DOHH2 (cell line): ENCODE measurements around the gene ELAVL3.
"Not testable (repeated sequence)": the region's sequence is repeated elsewhere in the genome, so short reads cannot be mapped to it uniquely, and the experiment has no call there.

ENCODE experiments used
- H3F3A ChIP-seq: fragments of 200-600 bp; sonication (generic), shearing (Covaris generic); 2 replicates; pipeline ENCODE4 v1.6.0; 2016; ENCODE audit warnings: antibody characterized with exemption, mild to moderate bottlenecking; ENCODE audit not compliant: control insufficient read depth, insufficient read depth
- H3K27ac ChIP-seq: fragments of 200-600 bp; sonication (generic); 2 replicates; pipeline ENCODE4 v1.5.1; 2014; ENCODE audit warnings: low read depth, mild to moderate bottlenecking, low read length, moderate library complexity
- H3K27me3 ChIP-seq: fragments of 200-600 bp; sonication (generic); 2 replicates; pipeline ENCODE4 v1.6.1; 2014; ENCODE audit warnings: mild to moderate bottlenecking, low read length, mixed read lengths; ENCODE audit not compliant: control insufficient read depth
- H3K36me3 ChIP-seq: fragments of 200-600 bp; sonication (generic); 2 replicates; pipeline ENCODE4 v1.6.1; 2014; ENCODE audit warnings: mild to moderate bottlenecking, low read length, moderate library complexity, mixed read lengths; ENCODE audit not compliant: control insufficient read depth
- H3K4me1 ChIP-seq: fragments of 200-600 bp; sonication (generic); 2 replicates; pipeline ENCODE4 v1.6.1; 2014; ENCODE audit warnings: mild to moderate bottlenecking, low read length, mixed read lengths; ENCODE audit not compliant: control insufficient read depth
- H3K4me2 ChIP-seq: fragments of 200-600 bp; sonication (generic); 2 replicates; pipeline ENCODE4 v1.6.0; 2014; ENCODE audit warnings: mild to moderate bottlenecking, low read length, moderate library complexity
- H3K4me3 ChIP-seq: fragments of 200-600 bp; sonication (generic); 2 replicates; pipeline ENCODE4 v1.5.1; 2014; ENCODE audit warnings: mild to moderate bottlenecking, low read length, mixed read lengths
- H3K79me2 ChIP-seq: fragments of 200-600 bp; sonication (generic); 2 replicates; pipeline ENCODE4 v1.6.1; 2014; ENCODE audit warnings: mild to moderate bottlenecking, low read length, mixed read lengths; ENCODE audit not compliant: control insufficient read depth
- H3K9me2 ChIP-seq: fragments of 200-600 bp; sonication (generic); replicated peaks from 2 replicates; pipeline ENCODE4 v1.6.1; 2014; ENCODE audit warnings: mild to moderate bottlenecking, low read length, mixed read lengths; ENCODE audit not compliant: control insufficient read depth
- H3K9me3 ChIP-seq: fragments of 200-600 bp; sonication (generic); 2 replicates; pipeline ENCODE4 v1.6.1; 2014; ENCODE audit warnings: antibody characterized with exemption, low read length, mixed read lengths; ENCODE audit not compliant: control insufficient read depth, insufficient read depth
- H4K20me1 ChIP-seq: fragments of 200-600 bp; sonication (generic); 2 replicates; pipeline ENCODE4 v1.6.0; 2014; ENCODE audit warnings: low read depth, mild to moderate bottlenecking, antibody characterized with exemption, low read length, moderate library complexity; ENCODE audit not compliant: control insufficient read depth, insufficient read depth
- CTCF ChIP-seq: fragments of 200-600 bp; sonication (generic); IDR thresholded peaks from one replicate; pipeline ENCODE4 v1.5.1; 2014; ENCODE audit warnings: antibody characterized with exemption, mild to moderate bottlenecking, low read depth, low read length; ENCODE audit not compliant: poor library complexity, severe bottlenecking
- EZH2phosphoT487 ChIP-seq: fragments of 200-600 bp; sonication (generic); IDR thresholded peaks from 2 replicates; pipeline ENCODE4 v1.6.1; 2017; ENCODE audit warnings: borderline replicate concordance, mild to moderate bottlenecking, antibody characterized with exemption, low read length, moderate library complexity, mixed read lengths

ELAVL3 gene

GRCh38 chr19:11435833-11436313, 45.0 kb downstream of the ELAVL3 start:
- H3K4me2 ChIP-seq = peak overlapping the region; percentile 65
- H3K27ac ChIP-seq = peak overlapping the region; percentile 25
- no peaks in the 10 kb centered on the region for H3K9me2 ChIP-seq
- H3K27me3 ChIP-seq = no peaks in the 10 kb centered on the region
- peaks cover 20% of the 10 kb centered on the region for H3K4me1 ChIP-seq
- H4K20me1 ChIP-seq = no peaks in the 10 kb centered on the region
- TF ChIP-seq EZH2phosphoT487 (no peak), CTCF (no peak)
- no peaks in the 10 kb centered on the region for H3K9me3 ChIP-seq
- H3K36me3 ChIP-seq = peaks cover 42% of the 10 kb centered on the region
- H3K4me3 ChIP-seq = peak overlapping the region; percentile 93
- H3F3A ChIP-seq = no peaks in the 10 kb centered on the region
- H3K79me2 ChIP-seq = peaks cover 24% of the 10 kb centered on the region

GRCh38 chr19:11435057-11435832, 45.6 kb downstream of the ELAVL3 start, which contains the start of the genes ODAD3 and PRKCSH:
Gene ODAD3 (minus strand): TSS chr19:11435121. CDS start chr19:11435016, 105 bp downstream.
Gene PRKCSH (plus strand): TSS chr19:11435635. CDS start chr19:11436118, 483 bp downstream.
- no peaks in the 10 kb centered on the region for H4K20me1 ChIP-seq
- H3K36me3 ChIP-seq = peaks cover 37% of the 10 kb centered on the region
- H3K4me3 ChIP-seq = peak within 1 kb of the TSS; percentile 93
- peaks cover 20% of the 10 kb centered on the region for H3K4me1 ChIP-seq
- H3K79me2 ChIP-seq = peaks cover 22% of the 10 kb centered on the region
- no peaks in the 10 kb centered on the region for H3F3A ChIP-seq
- H3K9me3 ChIP-seq = no peaks in the 10 kb centered on the region
- TF ChIP-seq EZH2phosphoT487 (no peak), CTCF (peak; percentile 92)
- no peaks in the 10 kb centered on the region for H3K9me2 ChIP-seq
- H3K27me3 ChIP-seq = no peaks in the 10 kb centered on the region
- peak within 1 kb of the TSS; percentile 25 for H3K27ac ChIP-seq
- peak within 1 kb of the TSS; percentile 97 for H3K4me2 ChIP-seq

- no peaks in the 10 kb centered on the region for H3F3A ChIP-seq
- H3K4me3 ChIP-seq = peak overlapping the region; percentile 93
- no peaks in the 10 kb centered on the region for H3K27me3 ChIP-seq
- TF ChIP-seq CTCF (no peak), EZH2phosphoT487 (no peak)
- H3K27ac ChIP-seq = no peak overlapping the region
- no peaks in the 10 kb centered on the region for H3K9me3 ChIP-seq
- peaks cover 34% of the 10 kb centered on the region for H3K36me3 ChIP-seq
- H3K9me2 ChIP-seq = no peaks in the 10 kb centered on the region
- no peaks in the 10 kb centered on the region for H4K20me1 ChIP-seq
- peak overlapping the region; percentile 97 for H3K4me2 ChIP-seq
- peaks cover 22% of the 10 kb centered on the region for H3K79me2 ChIP-seq
- H3K4me1 ChIP-seq = peaks cover 20% of the 10 kb centered on the region
Measured at GRCh38 chr19:11434703-11435056, 46.2 kb downstream of the ELAVL3 start.

- not testable (repeated sequence) for H3K9me3 ChIP-seq, H3F3A ChIP-seq, H3K4me3 ChIP-seq, H3K9me2 ChIP-seq, H3K27me3 ChIP-seq, H3K4me2 ChIP-seq, H3K27ac ChIP-seq, H4K20me1 ChIP-seq
- peaks cover 27% of the 10 kb centered on the region for H3K36me3 ChIP-seq
- H3K79me2 ChIP-seq = peaks cover 22% of the 10 kb centered on the region
- peaks cover 20% of the 10 kb centered on the region for H3K4me1 ChIP-seq
Measured at GRCh38 chr19:11433526-11433925, 47.3 kb downstream of the ELAVL3 start.
